NCI-H1092 (cell line): ENCODE results near the gene STRIP1.
"Not testable (repeated sequence)": the region's sequence is repeated elsewhere in the genome, so short reads cannot be mapped to it uniquely, and the experiment has no call there.

Experiments used
- DNase-seq: peaks from one replicate; lab custom pipeline; 2025; lab: John Stamatoyannopoulos, UW

STRIP1 gene

DNA sequence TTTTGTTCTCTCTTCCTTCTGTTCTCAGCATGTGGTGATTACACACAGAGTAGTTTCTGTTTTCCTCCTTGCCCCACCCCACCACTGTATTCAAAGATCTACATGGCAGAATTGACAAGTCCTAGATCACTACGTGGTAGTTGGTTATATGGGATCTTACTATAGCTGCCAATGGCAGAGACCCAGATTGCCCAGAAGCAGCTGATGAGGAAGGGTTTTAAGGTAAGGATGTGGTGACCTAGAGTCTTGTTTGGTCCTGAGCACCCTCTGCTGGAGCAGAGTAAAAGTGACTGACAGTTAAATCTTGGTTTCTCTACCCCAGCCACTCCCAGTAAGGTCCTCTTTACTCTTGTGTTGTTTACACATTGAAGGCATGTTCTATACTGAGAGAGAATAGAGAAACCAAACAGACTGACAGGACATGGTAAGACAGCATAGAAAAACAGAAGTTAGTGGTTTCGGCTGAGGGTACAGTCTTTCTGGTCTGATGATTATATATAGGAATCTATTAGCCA lies 22.8 kb upstream of the STRIP1 start:
- DNase-seq: no peak

DNA sequence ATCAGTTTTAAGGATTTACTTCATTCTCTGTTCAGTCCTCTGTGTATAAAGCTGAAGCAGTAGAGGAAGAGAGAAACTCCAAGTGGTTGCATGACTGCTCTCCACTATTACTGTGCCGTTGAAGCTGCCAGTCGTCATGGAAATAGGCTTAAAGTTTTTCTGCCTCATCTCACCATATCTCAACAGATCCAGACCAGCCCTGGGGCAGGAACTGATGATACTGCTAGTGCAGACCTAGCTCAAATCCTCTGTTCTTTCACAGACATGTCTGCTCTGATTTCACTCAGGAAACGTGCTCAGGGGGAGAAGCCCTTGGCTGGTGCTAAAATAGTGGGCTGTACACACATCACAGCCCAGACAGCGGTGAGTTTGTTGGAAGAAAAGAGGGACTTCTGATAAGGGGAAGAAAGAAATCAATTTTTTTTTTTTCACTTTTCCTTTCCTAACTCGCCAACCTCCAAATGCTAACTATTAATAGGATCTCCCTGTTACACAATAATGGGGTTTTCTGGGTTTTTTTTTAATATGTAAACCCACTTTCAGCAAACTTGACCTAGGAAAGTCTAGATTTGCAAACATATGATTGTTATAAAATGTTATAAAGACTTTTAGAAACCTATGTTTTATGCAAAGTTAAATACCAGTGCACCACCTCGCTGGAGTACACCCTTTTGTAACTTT lies 22.2 kb upstream of the STRIP1 start:
- DNase-seq: no peak

DNA sequence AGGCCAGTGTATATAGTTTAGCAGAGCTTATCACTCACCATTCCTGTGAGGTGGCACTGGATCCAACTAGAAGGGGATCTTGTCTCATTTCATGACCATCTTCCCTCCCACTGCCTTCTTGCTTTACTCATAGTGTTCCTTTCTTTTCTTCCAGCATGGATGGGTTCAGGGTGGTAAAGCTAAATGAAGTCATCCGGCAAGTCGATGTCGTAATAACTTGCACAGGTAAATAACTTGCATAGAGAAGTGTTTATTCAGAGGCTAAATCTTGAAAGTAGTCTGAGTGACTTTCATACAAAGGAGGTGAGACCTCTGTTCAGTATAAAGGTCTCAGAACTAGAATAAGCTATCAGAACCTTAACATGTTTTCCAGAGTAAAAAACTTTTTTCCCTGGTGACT lies 16.6 kb upstream of the STRIP1 start:
- DNase-seq: no peak

DNA sequence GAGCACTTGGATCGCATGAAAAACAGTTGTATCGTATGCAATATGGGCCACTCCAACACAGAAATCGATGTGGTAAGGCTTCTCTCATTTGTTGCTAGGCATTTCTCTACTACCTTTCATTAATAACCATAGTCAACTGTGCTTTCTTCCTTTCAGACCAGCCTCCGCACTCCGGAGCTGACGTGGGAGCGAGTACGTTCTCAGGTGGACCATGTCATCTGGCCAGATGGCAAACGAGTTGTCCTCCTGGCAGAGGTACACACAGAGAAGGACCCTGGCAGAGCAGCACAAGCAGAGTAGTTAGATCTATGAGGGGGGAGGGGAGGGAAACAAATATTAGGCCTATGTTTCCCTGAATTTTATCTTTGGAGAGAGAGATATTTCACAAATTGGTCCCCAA lies 16.0 kb upstream of the STRIP1 start:
- no peak for DNase-seq

DNA sequence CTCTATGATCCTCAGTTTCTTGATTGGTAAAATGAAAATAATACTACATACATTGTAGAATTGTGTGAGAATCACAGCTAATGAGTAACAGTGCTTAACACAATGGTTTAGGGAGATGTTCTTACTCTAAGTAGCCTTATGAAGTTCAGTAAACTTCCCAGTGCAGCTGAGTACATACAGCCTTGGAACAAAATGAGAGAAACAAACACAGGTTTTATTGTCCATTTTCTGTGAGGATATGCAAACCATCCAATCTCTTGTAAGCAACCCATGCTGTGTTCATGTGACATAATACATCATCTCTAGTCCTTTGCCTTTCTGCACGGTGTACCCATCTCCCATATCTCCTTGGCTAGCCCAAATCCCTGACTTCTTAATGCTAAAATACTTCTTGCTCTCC lies 14.7 kb upstream of the STRIP1 start:
- DNase-seq: no peak

DNA sequence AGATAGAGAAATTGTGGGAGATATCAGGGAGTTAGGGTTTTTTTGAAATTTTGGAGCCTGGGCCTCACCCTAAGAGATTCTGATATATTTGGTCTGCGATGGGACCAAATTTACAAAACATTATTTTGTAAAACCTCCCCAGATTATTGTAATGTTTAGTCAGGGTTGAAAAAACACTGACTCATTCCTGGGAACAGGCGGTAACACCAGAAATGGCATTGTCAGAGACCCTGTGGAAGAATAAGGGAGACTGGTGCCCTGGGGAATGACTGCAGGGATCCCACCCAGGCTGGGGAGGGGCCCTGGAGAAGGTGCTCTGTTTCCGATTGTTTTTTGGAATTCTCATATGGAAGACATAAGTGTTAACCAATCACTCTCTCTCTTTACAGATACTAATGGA lies 13.1 kb upstream of the STRIP1 start:
- DNase-seq: no peak

DNA sequence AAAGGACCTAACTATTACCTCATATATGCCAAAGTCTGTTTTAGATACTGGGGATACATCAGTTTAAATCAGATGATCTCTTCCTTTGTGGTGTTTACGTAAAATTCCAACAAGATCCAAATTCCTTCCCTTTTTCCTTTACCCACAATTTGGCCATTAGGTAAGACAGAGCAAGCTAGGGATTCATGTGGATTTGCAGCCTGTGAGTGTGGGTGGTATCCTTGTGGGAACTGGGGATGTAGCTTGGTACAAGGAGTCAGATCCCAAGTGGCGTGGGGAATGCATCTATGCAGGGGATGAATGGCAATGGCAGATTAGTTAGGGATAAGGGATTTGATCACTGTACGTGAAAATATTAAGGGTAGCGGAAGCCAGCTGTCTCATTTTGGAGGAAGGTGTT lies 9.8 kb upstream of the STRIP1 start:
- no peak for DNase-seq

DNA sequence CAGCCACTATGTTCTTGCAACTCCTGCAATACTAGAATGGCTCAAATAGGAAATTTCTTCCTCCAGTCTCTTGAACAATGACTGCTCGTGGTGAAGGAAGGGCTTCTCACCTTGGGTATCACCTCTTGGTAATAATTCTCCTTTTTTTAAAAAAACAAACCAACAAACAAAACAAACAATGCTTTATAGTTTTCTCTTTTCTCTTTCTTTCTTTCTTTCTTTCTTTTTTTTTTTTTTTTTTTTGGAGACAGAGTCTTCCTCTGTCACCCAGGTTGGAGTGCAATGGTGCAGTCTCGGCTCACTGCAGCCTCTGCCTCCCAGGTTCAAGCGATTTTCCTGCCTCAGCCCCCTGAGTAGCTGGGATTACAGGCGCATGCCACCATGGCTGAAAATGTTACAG lies 3.7 kb upstream of the STRIP1 start:
- DNase-seq: not testable (repeated sequence)

DNA sequence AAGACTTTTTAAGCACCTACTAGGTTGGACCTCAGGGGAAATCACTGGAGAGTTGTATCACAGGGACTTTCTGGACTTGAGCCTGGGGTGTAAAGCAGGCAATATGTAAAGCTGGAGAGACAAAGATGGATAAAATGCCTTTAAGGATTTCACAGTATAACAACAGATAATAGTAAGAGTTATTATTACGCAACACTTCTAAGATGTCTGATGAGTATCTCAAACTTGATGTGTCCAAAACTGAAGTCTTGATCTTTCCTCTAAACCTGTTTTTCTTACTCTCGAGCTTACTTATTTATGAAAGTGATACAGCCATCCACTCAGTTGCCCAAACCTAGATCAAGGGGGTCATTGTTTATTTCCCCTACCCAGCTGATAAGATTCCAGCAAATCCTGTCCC lies 2.1 kb upstream of the STRIP1 start:
- DNase-seq: no peak

DNA sequence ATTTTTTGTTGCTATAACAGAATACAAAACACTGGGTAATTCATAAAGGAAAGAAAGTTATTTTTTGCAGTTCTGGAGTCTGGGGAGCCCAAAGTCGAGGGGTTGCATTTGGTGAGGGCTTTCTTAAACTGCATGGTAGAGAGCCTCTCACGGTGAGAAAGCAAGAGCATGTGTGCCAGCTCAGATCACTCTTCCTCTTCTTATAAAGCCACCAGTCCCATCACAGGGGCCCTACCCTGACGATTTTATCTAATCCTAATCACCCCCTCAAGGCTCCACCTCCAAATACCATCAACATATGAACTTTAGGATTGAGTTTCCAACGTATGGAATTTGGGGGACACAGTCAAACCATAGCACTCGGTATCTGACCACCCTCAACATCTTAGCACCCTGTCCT lies 1.0 kb upstream of the STRIP1 start:
- no peak for DNase-seq

DNA sequence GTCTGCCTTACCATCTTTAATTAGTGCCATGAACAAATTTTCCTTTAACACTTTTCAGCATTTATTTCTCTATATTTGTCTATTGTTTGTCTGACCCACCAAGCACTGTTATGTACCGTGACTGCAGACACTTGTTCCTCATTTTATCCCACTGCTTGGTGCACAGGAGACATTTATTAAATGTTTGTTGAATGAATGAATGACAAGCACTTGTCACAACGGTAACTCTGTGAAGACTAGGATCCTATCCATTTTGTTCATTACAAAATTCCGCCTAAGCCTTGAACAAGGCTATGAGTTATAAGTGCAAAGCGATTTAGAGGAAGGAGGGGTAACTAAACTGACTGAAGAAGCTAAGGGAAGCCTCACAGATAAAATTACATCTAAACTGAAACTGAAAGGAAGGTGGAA lies 379 bp upstream of the STRIP1 start:
- DNase-seq: no peak

DNA sequence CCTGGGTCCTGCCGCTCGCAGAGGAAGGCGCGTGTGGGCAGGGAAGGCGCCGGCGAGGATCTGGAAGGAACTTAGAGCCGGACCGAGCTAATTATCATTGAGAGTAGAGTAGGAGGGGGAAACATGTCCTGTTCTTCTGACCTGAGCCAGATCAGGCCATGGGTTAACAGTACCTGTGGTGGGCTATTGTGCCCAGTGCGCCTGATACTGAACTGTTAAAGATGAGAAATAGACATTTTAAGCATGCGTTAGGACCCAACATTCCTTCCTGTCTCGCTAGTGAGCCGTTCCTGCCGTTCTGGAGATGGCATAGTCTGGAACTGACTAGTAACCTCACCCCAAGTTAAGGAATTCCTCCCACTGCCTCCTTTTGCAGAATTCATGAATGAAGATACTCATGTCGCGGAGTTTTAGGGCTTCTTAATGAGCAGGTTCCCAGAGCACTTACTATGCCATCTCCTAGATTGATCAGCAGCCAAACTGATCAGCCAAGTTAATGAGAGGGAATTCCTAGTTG lies 870 bp downstream of the STRIP1 start:
- no peak for DNase-seq

DNA sequence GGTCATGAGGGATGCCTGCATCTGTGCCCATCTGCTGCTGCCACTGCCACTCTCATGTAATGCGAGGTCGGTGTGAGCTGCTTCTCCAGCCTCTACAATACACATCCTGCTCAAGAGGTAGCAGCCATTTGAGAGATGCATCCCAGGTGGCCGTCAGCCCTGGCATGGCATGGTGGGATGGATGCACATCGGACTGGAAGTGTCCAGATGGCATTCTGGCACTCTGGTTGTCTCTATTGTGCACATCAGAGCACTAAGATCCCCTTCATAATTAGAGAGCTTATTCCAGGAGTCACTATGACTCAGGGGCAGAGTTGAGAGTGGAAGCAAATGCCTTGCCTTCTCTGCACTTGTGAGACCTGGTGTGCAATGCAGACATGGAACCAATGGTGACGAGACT lies 3.8 kb downstream of the STRIP1 start:
- no peak for DNase-seq

DNA sequence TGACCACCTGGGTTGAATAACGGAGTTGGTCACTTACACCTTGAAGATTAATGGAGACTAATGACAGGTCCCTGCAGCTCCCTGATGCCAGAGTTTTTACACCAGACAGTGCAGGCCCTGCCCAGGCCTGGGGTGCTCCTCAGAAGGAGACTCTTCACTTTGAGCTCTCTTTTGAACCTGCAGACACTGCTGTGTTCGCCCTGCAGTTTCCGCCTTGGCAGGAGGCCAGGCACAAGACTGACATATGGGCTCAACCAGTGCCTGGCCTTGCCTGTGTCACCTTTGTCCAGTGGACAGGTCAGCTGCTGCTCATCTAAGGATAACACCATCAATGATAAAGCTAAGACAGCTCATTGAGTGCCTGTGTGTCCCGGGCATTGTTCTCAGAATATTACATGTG lies 5.2 kb downstream of the STRIP1 start:
- DNase-seq: no peak

DNA sequence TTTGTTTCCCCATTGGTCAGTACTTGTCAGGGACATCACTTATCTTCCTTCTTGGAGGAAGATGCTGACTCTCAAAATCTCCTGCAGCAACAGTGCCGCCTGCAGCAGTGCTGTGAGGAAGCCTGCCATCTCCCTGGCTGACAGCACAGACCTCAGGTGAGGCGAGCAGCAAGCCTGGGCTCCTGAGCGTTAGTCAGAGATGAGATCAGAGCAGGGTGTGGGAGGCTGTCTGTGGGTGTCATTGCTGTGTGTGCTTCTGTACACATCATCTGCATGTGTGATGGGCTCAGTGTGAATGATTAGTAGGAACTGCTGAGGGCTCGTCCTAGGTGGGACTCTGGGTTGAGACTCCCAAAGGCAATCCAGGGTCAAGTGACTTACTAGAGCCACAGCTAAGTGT lies 6.1 kb downstream of the STRIP1 start:
- DNase-seq: no peak

DNA sequence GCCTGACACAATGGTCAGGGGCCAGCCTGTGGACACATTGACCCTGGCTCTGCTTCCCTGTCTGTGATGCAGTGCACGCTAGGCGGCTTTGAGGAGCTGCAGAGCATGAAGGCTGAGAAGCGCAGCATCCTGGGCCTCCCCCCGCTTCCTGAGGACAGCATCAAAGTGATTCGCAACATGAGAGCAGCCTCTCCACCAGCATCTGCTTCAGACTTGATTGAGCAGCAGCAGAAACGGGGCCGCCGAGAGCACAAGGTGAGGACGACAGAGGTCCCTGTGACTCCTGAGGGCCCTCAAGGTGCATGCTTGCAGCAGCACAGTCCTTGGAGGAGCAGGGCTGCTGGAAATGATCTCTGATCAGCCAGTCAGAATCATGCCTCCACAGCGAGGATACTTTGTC lies 8.6 kb downstream of the STRIP1 start:
- no peak for DNase-seq

DNA sequence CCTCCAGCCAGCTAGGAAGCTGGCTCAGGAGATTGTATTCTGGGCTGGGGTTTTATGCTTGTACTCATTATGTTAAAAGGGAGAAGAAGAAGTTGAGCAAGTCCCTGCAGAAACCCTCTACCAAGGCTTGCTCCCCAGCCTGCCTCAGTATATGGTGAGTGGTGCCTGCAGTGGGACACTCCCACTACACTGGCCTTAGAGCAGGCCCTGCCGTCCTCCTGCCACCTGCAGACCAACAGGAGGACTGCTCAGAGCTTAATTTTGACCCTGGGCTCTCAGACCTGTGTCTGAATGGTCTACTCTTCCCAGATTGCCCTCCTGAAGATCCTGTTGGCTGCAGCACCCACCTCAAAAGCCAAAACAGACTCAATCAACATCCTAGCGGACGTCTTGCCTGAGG lies 13.0 kb downstream of the STRIP1 start:
- no peak for DNase-seq

DNA sequence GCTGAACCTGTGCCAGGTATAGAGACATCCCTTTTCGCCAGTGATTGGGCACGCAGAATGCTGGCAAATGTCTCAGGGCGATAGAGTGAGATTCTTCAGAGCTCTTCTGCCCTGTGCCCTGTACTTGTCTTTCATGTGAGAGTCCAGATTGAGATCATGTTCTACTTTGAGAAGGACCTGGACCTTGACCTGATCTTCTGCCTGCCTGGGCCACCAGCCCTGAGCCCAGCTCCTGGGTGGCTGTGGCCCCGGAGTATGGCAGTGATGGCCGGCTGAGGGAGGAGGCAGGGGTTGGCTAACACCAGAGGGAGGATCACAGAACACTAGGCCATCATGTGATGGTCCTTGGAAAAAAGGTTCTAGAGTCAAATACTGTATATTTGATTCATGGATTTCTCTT lies 13.8 kb downstream of the STRIP1 start:
- no peak for DNase-seq

DNA sequence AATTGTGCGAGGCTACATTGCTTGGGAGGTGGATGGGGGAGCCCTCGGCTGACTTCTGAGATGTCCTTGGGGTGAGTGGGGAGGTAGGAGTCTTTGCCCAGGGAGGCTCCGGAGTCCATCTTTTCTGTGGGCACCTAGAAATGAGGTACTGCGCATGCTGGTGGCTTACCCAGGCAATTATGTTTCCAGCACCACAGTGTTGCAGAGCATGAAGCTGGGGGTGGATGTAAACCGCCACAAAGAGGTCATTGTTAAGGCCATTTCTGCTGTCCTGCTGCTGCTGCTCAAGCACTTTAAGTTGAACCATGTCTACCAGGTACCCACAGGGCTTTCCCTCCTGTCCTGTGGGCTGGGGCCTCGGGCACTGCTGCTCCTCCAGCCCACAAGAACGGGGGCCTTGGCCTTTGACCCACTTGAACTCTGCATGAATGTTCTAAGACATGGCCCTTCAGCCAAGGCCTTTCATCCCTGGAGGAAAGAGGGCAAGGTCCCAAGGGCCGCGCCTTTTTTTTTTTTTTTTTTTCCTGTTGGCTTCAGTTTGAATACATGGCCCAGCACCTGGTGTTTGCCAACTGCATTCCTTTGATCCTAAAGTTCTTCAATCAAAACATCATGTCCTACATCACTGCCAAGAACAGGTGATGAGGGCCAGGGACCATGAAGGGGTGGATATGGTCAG lies 14.6 kb downstream of the STRIP1 start:
- no peak for DNase-seq

DNA sequence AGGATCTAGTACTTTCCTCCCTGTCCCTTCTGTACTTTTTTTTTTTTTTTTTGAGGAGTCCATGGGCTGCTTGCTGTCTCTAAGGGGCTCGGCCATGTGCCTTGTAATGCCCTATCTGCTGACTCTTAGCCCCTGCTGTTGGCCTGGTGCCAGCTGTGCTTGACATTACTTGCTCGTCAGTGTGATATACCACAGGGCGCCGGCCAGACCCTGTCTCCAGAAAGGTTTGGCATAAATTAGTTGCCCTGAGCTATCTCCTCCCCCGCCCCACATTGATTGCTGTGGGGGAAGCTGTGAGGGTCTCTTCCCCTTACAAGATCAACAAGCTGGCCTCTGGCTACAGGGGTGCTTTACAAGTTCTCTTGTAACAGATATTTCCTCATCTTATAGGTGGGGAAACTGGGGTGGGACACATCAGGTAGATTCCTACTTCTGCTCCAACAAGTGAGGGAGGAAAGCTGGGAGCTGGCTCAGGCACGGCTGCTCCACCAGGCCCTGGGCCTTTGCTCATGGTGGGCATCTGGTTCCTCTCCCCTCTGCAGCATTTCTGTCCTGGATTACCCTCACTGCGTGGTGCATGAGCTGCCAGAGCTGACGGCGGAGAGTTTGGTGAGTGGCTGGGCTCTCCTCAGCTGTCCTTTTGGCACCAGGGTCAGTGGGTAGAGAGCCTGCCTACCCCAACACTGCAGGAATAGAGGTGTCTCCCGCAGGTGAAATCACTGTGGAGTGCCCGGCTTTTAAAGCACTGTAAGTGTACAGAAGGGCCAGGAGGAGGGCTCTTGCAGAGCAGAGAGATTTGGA lies 15.6 kb downstream of the STRIP1 start:
- no peak for DNase-seq

DNA sequence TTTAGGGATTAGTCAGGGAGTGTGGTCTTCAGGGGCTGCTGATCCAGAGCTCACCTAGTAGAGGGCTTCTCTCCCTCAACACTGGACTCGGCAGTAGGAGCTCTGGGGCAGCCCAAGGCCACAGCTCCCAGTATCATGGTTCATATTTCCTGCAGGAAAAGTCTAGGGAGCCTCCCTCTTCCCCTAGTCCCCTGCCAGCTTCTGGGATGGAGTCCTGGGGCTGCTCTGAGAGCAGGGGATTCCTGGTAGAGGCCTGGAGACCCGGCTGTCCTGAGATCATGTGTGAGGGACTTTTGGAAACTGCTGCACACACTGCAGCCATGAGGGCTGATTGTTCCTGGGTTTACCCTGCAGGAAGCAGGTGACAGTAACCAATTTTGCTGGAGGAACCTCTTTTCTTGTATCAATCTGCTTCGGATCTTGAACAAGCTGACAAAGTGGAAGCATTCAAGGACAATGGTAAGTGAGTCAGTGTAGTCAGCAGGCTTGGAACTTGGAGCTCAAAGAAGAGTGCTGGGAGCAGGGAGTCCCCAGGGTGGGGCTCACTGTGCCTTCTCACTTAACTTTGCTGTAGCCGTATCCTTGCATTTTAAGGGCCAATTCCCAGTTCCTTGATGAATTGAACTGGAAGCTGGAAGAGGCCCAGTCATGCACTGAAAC lies 16.3 kb downstream of the STRIP1 start:
- DNase-seq: no peak

DNA sequence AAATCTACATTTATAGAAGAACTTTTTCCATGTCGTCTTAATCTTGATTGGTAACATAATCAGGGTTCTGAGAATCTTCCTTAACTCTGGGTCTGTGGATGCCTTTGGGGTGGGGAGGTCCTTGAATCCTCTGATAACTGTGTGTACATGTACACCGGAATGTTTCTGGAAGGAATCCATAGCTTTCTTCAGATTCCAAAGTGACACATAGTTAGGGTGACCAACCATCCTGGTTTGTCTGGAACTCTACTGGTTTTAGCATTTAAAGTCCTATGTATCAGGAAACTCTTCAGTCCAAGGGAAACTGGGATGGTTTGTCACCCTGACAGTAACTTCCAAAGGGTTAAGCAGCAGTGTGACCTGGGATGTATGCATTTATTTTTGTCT lies 16.8 kb downstream of the STRIP1 start:
- no peak for DNase-seq
